Measurements from ENCODE around the gene GOLGA3.

Gene GOLGA3

DNA sequence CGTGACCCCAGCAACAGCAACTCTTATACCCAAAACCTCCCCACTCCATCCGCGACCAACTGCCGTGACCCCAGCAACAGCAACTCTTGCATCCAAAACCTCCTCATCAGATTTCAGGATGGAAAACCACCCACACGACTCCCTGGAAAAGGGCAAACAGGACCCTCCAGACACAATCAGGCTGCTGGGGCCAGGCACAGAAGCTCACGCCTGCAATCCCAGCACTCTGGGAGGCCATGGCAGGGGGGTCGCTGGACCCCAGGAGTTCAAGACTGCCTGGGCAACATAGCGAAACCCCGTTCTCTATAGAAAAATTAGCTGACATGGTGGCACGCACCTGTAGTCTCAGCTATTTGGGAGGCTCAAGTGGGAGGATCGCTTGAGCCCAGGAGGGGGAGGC lies 98.3 kb downstream of the GOLGA3 start:
- DNase-seq (ENCODE audit: low spot score) = no peak
- in situ Hi-C loops (cut with MboI; ENCODE audit: low sequenced_read_pairs, unreplicated experiment) = no loop called here
- TF ChIP-seq CTCF (IDR thresholded peaks at IDR 0.05; ENCODE audit: borderline replicate concordance, control extremely low read depth, extremely low read depth, insufficient read depth, missing control alignments) = no peak

- in situ Hi-C loops (cut with MboI; ENCODE audit: low sequenced_read_pairs, unreplicated experiment) = no loop called here
- no peak for TF ChIP-seq CTCF (IDR thresholded peaks at IDR 0.05; ENCODE audit: borderline replicate concordance, control extremely low read depth, extremely low read depth, insufficient read depth, missing control alignments)
- DNase-seq (ENCODE audit: low spot score) = no peak
Observed at GRCh38 chr12:132729541-132730320, 98.9 kb downstream of the GOLGA3 start.

DNA sequence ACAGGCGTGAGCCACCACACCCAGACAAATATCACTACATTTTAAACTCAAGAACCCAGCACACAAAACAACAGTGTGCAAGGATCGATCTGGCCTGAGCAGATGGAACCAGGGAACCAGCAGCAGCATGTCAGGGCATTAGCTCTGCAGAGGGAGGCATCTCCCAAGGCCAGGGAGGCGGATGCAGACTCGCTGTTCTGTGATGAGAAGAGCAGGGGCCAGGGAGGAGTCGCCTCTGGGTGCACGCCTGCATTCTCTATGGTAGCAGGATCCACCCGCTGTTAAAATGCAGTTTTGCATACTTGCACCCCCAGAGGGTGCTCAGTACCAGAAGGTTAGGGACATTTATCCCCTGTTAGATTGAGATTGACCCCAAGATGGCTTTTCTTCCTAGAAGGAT lies 100.2 kb downstream of the GOLGA3 start:
- TF ChIP-seq CTCF (IDR thresholded peaks at IDR 0.05; ENCODE audit: borderline replicate concordance, control extremely low read depth, extremely low read depth, insufficient read depth, missing control alignments) = no peak
- in situ Hi-C loops (cut with MboI; ENCODE audit: low sequenced_read_pairs, unreplicated experiment) = no loop called here
- no peak for DNase-seq (ENCODE audit: low spot score)

- no peak for TF ChIP-seq CTCF (IDR thresholded peaks at IDR 0.05; ENCODE audit: borderline replicate concordance, control extremely low read depth, extremely low read depth, insufficient read depth, missing control alignments)
- in situ Hi-C loops (cut with MboI; ENCODE audit: low sequenced_read_pairs, unreplicated experiment) = no loop called here
- DNase-seq (ENCODE audit: low spot score) = no peak
Observed at GRCh38 chr12:132727091-132727794, 101.4 kb downstream of the GOLGA3 start.

DNA sequence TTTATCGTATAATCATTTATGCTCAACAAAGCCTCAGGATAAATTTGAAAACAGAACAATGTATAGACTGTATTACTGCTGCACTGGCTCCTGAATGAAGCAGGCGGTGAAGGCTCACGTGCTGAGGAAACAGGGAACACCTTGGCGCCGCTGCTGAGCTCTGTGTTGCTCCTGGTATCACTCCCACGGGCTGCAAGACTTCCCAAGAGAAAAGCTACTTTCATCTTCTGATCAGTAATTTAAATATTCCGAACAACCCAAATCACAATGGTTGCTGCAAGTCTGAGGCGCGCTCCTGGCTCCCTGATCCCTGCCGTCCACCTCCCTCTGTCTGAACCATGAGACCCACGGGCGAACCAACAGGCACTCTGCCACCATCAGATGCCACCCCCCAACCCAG lies 102.3 kb downstream of the GOLGA3 start:
- no peak for DNase-seq (ENCODE audit: low spot score)
- TF ChIP-seq CTCF (IDR thresholded peaks at IDR 0.05; ENCODE audit: borderline replicate concordance, control extremely low read depth, extremely low read depth, insufficient read depth, missing control alignments) = no peak
- in situ Hi-C loops (cut with MboI; ENCODE audit: low sequenced_read_pairs, unreplicated experiment) = no loop called here

GRCh38 chr12:132724506-132725241 lies 104.0 kb downstream of the GOLGA3 start:
- TF ChIP-seq CTCF (IDR thresholded peaks at IDR 0.05; ENCODE audit: borderline replicate concordance, control extremely low read depth, extremely low read depth, insufficient read depth, missing control alignments) = no peak
- in situ Hi-C loops (cut with MboI; ENCODE audit: low sequenced_read_pairs, unreplicated experiment) = no loop called here
- DNase-seq (ENCODE audit: low spot score) = no peak

Data from GM13976 (cell line).